Fibroblast of lung (primary cell): Measurements from ENCODE around the gene FCER1G.

ENCODE experiments used
- CTCF ChIP-seq, 2 donors: IDR thresholded peaks in 1 of 2; conservative IDR thresholded peaks in 1 of 2; 1 replicate in 1 of 2; 2 replicates in 1 of 2; pipeline ENCODE4 v1.5.1; 2011 to 2012; ENCODE audit warnings: low read length in 2 of 2, control low read depth in 1 of 2, inconsistent platforms in 1 of 2, low read depth in 1 of 2, mild to moderate bottlenecking in 1 of 2
- EZH2 ChIP-seq: IDR thresholded peaks from 2 replicates; pipeline ENCODE4 v1.5.1; 2012; ENCODE audit warnings: low read length, control low read depth, mild to moderate bottlenecking; ENCODE audit errors: missing control alignments

GRCh38 chr1:161216945-161217712 is 2.0 kb downstream of the FCER1G start:
- TF ChIP-seq CTCF (conservative IDR thresholded peaks at IDR 0.05 in 1 of 2, IDR thresholded peaks at IDR 0.05 in 1 of 2; ENCODE audit: low read depth in 1 of 2, low read length in 2 of 2) (no peak), EZH2 (no peak)
